Keratinocyte (primary cell): ENCODE data around the gene ELAVL3. TPM values are rescaled to one million over a fixed set of nuclear protein-coding genes. Genes with fewer than 3 reads are reported as not detected.

Experiments used
- DNase-seq: peaks from one replicate; pipeline ENCODE4 v3.0.0-alpha.2; 2011; ENCODE audit warnings: low read depth, missing footprints, low spot score
- FAIRE-seq: peaks from 2 replicates; lab custom pipeline; 2011; peaks lifted over from hg19 to GRCh38; lab: Jason Lieb, UNC
- H2AFZ ChIP-seq: 2 replicates; pipeline ENCODE4 v1.6.0; 2012; ENCODE audit warnings: low read length, control low read depth, inconsistent platforms; ENCODE audit not compliant: control insufficient read depth
- H3K27ac ChIP-seq: 2 replicates; pipeline ENCODE4 v1.5.1; 2011; ENCODE audit warnings: low read length; ENCODE audit not compliant: control insufficient read depth, insufficient read depth
- H3K27me3 ChIP-seq: 3 replicates; pipeline ENCODE4 v1.6.0; 2011; ENCODE audit warnings: low read length; ENCODE audit not compliant: control insufficient read depth, insufficient read depth; ENCODE audit errors: extremely low read depth
- H3K36me3 ChIP-seq, 2 experiments: 2 replicates in 1 of 2; 3 replicates in 1 of 2; pipeline ENCODE4 v1.5.1; 2011; ENCODE audit warnings: low read length in 2 of 2, mild to moderate bottlenecking in 1 of 2; ENCODE audit not compliant: control insufficient read depth in 2 of 2, insufficient read depth in 2 of 2; ENCODE audit errors: extremely low read depth in 1 of 2
- H3K4me1 ChIP-seq: 3 replicates; pipeline ENCODE4 v1.5.1; 2011; ENCODE audit warnings: low read length; ENCODE audit not compliant: control insufficient read depth, insufficient read depth; ENCODE audit errors: extremely low read depth
- H3K4me2 ChIP-seq: 3 replicates; pipeline ENCODE4 v1.6.0; 2011; ENCODE audit warnings: low read depth, low read length; ENCODE audit not compliant: control insufficient read depth, insufficient read depth; ENCODE audit errors: extremely low read depth
- H3K4me3 ChIP-seq, 3 experiments: fragments of 200-600 bp in 1 of 3; sonication (generic) in 1 of 3; 2 replicates in 2 of 3; 3 replicates in 1 of 3; pipeline ENCODE4 v1.5.1; 2011 to 2016; ENCODE audit warnings: low read length in 3 of 3, mild to moderate bottlenecking in 3 of 3, control low read depth in 2 of 3, inconsistent platforms in 1 of 3, low read depth in 1 of 3, mixed read lengths in 1 of 3, mixed run types in 1 of 3, moderate library complexity in 1 of 3; ENCODE audit not compliant: control insufficient read depth in 2 of 3, insufficient read depth in 2 of 3; ENCODE audit errors: extremely low read depth in 1 of 3
- H3K79me2 ChIP-seq: 2 replicates; pipeline ENCODE4 v1.6.0; 2012; ENCODE audit warnings: low read length; ENCODE audit not compliant: control insufficient read depth, insufficient read depth
- H3K9ac ChIP-seq: 3 replicates; pipeline ENCODE4 v1.6.0; 2011; ENCODE audit warnings: low read length; ENCODE audit not compliant: control insufficient read depth, insufficient read depth; ENCODE audit errors: extremely low read depth
- H3K9me1 ChIP-seq: 3 replicates; pipeline ENCODE4 v1.6.0; 2011; ENCODE audit warnings: low read length; ENCODE audit not compliant: control insufficient read depth, insufficient read depth; ENCODE audit errors: extremely low read depth
- H3K9me3 ChIP-seq: 2 replicates; pipeline ENCODE4 v1.5.1; 2012; ENCODE audit warnings: low read depth, low read length; ENCODE audit not compliant: control insufficient read depth
- H4K20me1 ChIP-seq: 3 replicates; pipeline ENCODE4 v1.6.0; 2011; ENCODE audit warnings: low read length; ENCODE audit not compliant: control insufficient read depth, insufficient read depth; ENCODE audit errors: extremely low read depth
- EZH2 ChIP-seq: IDR thresholded peaks from one replicate; pipeline ENCODE4 v1.6.1; 2012; ENCODE audit warnings: inconsistent platforms, mild to moderate bottlenecking, low read length, moderate library complexity
- dilution Hi-C: fragments of 300-500 bp; cut with MboI; formaldehyde crosslinking; loops from one replicate; pipeline ENCODE4 v1.7.0; 2020; ENCODE audit warnings: low sequenced_read_pairs; ENCODE audit not compliant: extremely low pct_ligation_motif_present
- polyA plus RNA-seq, 5 experiments: library from polyadenylated mRNA; depleted of rRNA in 3 of 5; stranded (reverse) in 3 of 5; stranded (forward) in 1 of 5; unstranded in 1 of 5; fragments of >200 nt; gene quantifications; 1 replicate in 1 of 5; 2 replicates in 3 of 5; 3 replicates in 1 of 5; pipeline versions ENCODE4 v1.2.1 to v1.2.3, GENCODE V29; 2011 to 2012; ENCODE audit warnings: missing spikeins in 2 of 5, low read depth in 1 of 5, low replicate concordance in 1 of 5
- small RNA-seq, 3 experiments: library from RNA; depleted of rRNA; stranded (forward); fragments of <200 nt; gene quantifications; one replicate each; pipeline ENCODE3, GENCODE V24; 2012; ENCODE audit warnings: low read depth in 3 of 3, low replicate concordance in 1 of 3; ENCODE audit not compliant: insufficient read length in 3 of 3
- TF ChIP-seq, protein P1 (sequence below), 3 experiments: IDR thresholded peaks in 1 of 3; conservative IDR thresholded peaks in 1 of 3; optimal IDR thresholded peaks in 1 of 3; 2 replicates in 2 of 3; 3 replicates in 1 of 3; pipeline versions ENCODE3 to v1.5.1; 2011; ENCODE audit warnings: low read length in 3 of 3, mild to moderate bottlenecking in 3 of 3, moderate library complexity in 2 of 3, control low read depth in 1 of 3, inconsistent platforms in 1 of 3; ENCODE audit not compliant: insufficient read depth in 2 of 3; ENCODE audit errors: extremely low read depth in 1 of 3

The ELAVL3 gene
- polyA plus RNA-seq, 1 donor (not counting 4 experiments of a cell fraction or from before 2014, with no cell fraction given), result not detected

DNA sequence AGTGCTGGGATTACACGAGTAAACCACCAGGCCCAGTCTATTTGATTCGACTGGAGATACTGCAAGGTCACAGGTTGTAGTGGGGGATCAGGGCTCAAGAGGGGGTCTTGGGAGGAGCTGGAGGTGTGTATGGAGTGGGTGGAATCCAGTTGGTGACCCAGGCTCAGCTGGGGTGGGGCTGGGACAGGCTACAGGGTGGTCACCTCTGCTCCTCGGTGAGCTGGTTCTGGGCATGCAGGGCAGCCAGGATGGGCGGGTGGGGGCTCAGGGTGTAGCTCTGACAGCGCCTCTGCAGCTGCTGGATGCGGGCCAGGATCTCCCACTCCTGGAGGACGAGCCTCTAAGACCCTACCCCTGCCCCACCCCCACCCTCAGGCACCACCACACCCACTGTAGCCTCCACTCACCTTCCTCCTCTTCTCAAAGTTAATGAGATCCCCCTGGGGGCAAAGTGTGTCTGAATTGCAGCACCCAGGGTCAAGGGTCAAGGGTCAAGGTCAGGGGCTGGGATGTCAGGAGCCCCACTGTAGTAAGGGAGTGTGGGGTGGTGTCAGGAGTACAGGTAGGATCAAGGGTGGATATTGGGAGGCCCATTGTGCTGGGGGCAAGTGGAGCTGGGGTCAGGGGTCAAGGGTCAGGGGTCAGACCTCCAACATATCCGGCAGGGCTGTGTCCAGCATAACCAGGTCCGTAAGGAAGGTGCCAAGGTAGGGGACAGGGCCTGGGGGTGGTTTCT is 78.9 kb downstream of the ELAVL3 start:
- Histone ChIP-seq H3K79me2 (no peaks in the 10 kb centered on the region), H3K36me3 (no peaks in the 10 kb centered on the region), H3K27ac (no peak overlapping the region), H3K4me3 (no peak overlapping the region), H3K9ac (no peak overlapping the region), H4K20me1 (no peaks in the 10 kb centered on the region), H3K4me1 (no peaks in the 10 kb centered on the region), H3K4me2 (no peak overlapping the region), H3K27me3 (no peaks in the 10 kb centered on the region), H3K9me3 (no peaks in the 10 kb centered on the region), H2AFZ (no peak overlapping the region), H3K9me1 (no peaks in the 10 kb centered on the region)
- FAIRE-seq (no peak), DNase-seq (no peak)
- TF ChIP-seq, protein P1, sequence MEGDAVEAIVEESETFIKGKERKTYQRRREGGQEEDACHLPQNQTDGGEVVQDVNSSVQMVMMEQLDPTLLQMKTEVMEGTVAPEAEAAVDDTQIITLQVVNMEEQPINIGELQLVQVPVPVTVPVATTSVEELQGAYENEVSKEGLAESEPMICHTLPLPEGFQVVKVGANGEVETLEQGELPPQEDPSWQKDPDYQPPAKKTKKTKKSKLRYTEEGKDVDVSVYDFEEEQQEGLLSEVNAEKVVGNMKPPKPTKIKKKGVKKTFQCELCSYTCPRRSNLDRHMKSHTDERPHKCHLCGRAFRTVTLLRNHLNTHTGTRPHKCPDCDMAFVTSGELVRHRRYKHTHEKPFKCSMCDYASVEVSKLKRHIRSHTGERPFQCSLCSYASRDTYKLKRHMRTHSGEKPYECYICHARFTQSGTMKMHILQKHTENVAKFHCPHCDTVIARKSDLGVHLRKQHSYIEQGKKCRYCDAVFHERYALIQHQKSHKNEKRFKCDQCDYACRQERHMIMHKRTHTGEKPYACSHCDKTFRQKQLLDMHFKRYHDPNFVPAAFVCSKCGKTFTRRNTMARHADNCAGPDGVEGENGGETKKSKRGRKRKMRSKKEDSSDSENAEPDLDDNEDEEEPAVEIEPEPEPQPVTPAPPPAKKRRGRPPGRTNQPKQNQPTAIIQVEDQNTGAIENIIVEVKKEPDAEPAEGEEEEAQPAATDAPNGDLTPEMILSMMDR (optimal IDR thresholded peaks at IDR 0.05 in 1 of 3, IDR thresholded peaks at IDR 0.05 in 1 of 3, conservative IDR thresholded peaks at IDR 0.05 in 1 of 3; ENCODE audit: extremely low read depth in 1 of 3, insufficient read depth in 2 of 3, low read length in 3 of 3), result no peak
- no peak for TF ChIP-seq EZH2
- dilution Hi-C loops, result no loop called here

Small RNAs within 50 kb of the gene (small RNA-seq; reads per million reads assigned to genes)
- gene MIR7974, result 0 to 0.25 (median 0) reads per million in 3 experiments
- 0 reads per million in 3 experiments for gene RF00019
- 0 reads per million in 3 experiments for gene RN7SL833P

Other genes starting within 250 kb of the ELAVL3 start
- gene ANGPTL8, start 241.4 kb downstream of the ELAVL3 start, polyA plus RNA-seq, result 0.18 TPM in 1 of 3 replicates, not detected in the others
- 9.1 to 14.1 TPM (median 13.3 TPM) in 3 replicates for gene DOCK6, start 218.5 kb downstream of the ELAVL3 start, polyA plus RNA-seq
- not detected in 3 replicates for gene TSPAN16, start 184.9 kb downstream of the ELAVL3 start, polyA plus RNA-seq
- 63.1 to 99.0 TPM (median 66.0 TPM) in 3 replicates for gene RAB3D, start 141.4 kb downstream of the ELAVL3 start, polyA plus RNA-seq
- 65.5 to 107 TPM (median 91.7 TPM) in 3 replicates for gene TMEM205, start 134.8 kb downstream of the ELAVL3 start, polyA plus RNA-seq
- gene CCDC159, start 134.5 kb downstream of the ELAVL3 start, polyA plus RNA-seq, result 6.4 to 9.1 TPM (median 7.5 TPM) in 3 replicates
- gene PLPPR2, start 125.6 kb downstream of the ELAVL3 start, polyA plus RNA-seq, result 3.5 to 9.1 TPM (median 5.7 TPM) in 3 replicates
- gene SWSAP1, start 106.4 kb downstream of the ELAVL3 start, polyA plus RNA-seq, result 2.1 to 2.5 TPM (median 2.2 TPM) in 3 replicates
- 0.68 to 0.94 TPM (median 0.85 TPM) in 3 replicates for gene EPOR, start 96.7 kb downstream of the ELAVL3 start, polyA plus RNA-seq
- gene RGL3, start 61.7 kb downstream of the ELAVL3 start, polyA plus RNA-seq, result not detected in 3 replicates
- gene ODAD3, start 45.9 kb downstream of the ELAVL3 start, polyA plus RNA-seq, result 0.05 to 0.52 TPM (median 0.09 TPM) in 3 replicates
- 47.9 to 125 TPM (median 56.3 TPM) in 3 replicates for gene PRKCSH, start 45.4 kb downstream of the ELAVL3 start, polyA plus RNA-seq
- 3.7 to 5.8 TPM (median 3.8 TPM) in 3 replicates for gene ZNF653, start 24.8 kb upstream of the ELAVL3 start, polyA plus RNA-seq
- 16.0 to 18.8 TPM (median 18.3 TPM) in 3 replicates for gene ECSIT, start 48.1 kb upstream of the ELAVL3 start, polyA plus RNA-seq
- 0.16 TPM in 1 of 3 replicates, not detected in the others for gene CNN1, start 57.8 kb upstream of the ELAVL3 start, polyA plus RNA-seq
- gene ELOF1, start 78.2 kb upstream of the ELAVL3 start, polyA plus RNA-seq, result 45.3 to 96.1 TPM (median 47.5 TPM) in 3 replicates
- 10.3 to 35.5 TPM (median 15.0 TPM) in 3 replicates for gene ACP5, start 96.6 kb upstream of the ELAVL3 start, polyA plus RNA-seq
- 6.3 to 8.5 TPM (median 7.6 TPM) in 3 replicates for gene ZNF627, start 116.4 kb upstream of the ELAVL3 start, polyA plus RNA-seq